ENCODE data around the gene PRSS8. TPM values are rescaled to one million over a fixed set of nuclear protein-coding genes. Genes with fewer than 3 reads are reported as not detected.

The PRSS8 gene
- total and polyA plus RNA-seq, 8 donors: 32.5 to 89.3 (median 63.9) TPM

DNA sequence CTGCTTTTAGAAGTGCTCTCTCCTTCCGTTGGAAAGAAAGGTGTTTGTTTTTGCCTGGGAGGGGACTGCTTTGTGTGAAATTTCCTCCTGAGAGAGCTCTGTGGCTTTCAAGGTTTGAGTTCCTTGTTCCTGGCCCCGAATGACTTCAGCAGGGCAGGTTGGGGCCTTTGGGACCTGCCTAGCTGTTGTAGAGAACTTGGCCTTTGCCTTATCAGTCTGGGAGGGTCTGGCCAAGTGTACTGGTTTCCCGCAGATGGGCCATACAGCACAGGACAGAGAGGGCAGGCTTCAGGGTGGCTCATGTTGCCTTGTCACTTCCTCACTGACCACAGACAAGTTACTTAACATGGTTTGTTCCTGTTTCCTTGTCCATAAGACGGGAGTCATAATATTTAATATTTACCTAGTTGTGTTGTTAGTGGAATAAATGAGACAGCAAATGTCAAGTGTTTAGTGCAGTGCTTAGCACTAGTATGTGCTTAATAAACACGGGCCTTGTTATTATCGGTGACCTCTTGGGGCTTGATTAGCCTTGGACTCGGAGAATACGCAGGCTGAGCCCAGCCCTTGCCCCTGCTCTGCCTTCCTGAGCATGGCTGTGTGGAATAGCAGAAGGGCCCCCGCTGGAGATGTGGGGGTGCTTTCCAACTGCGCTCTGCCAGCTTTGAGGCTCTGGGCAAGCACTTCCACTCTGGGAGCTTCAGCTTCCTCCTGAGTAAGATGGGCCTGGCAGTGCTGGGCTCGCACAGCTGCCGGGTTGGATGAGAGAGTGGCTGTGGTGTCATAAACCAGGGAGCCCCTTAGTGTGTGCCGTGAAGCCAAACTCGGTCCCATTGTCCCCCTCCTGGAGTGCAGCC is 6.6 kb downstream of the PRSS8 start:
- intact Hi-C loops (cut with DNase I): no loop called here
- Histone ChIP-seq H3K27ac (peak overlapping the region; percentile 67 to 96 (median 90)), H3K4me1 (peaks cover 49 to 59% (median 56%) of the 10 kb centered on the region in 3 donors), H3K36me3 (peaks cover 0 to 11% (median 6%) of the 10 kb centered on the region in 3 donors), H3K27me3 (no peaks in the 10 kb centered on the region), H3K4me3 (no peak overlapping the region), H3K9me3 (no peaks in the 10 kb centered on the region)
- TF ChIP-seq, protein P1, sequence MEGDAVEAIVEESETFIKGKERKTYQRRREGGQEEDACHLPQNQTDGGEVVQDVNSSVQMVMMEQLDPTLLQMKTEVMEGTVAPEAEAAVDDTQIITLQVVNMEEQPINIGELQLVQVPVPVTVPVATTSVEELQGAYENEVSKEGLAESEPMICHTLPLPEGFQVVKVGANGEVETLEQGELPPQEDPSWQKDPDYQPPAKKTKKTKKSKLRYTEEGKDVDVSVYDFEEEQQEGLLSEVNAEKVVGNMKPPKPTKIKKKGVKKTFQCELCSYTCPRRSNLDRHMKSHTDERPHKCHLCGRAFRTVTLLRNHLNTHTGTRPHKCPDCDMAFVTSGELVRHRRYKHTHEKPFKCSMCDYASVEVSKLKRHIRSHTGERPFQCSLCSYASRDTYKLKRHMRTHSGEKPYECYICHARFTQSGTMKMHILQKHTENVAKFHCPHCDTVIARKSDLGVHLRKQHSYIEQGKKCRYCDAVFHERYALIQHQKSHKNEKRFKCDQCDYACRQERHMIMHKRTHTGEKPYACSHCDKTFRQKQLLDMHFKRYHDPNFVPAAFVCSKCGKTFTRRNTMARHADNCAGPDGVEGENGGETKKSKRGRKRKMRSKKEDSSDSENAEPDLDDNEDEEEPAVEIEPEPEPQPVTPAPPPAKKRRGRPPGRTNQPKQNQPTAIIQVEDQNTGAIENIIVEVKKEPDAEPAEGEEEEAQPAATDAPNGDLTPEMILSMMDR (IDR thresholded peaks at IDR 0.05): no peak
- DNase-seq: peak in 5 of 6 donors; percentile 57 to 77 (median 68)
- no peak for FAIRE-seq
- ATAC-seq: peak; percentile 14 to 64 (median 46)
- 34 to 35% methylated on average over 14 of the region's 14 CpGs for WGBS, 2 donors

- H3K4me3 ChIP-seq: no peak overlapping the region
- ATAC-seq (no peak), FAIRE-seq (no peak), DNase-seq (peak in 2 of 6 donors; percentile 6 to 27)
- peaks cover 0 to 8% (median 0%) of the 10 kb centered on the region in 3 donors for H3K36me3 ChIP-seq
- 92 to 93% methylated on average over 13 of the region's 13 CpGs for WGBS, 2 donors
- intact Hi-C loops (cut with DNase I): no loop called here
- no peaks in the 10 kb centered on the region for H3K27me3 ChIP-seq
- H3K27ac ChIP-seq: peak overlapping the region; percentile 16 to 96 (median 90)
- TF ChIP-seq, protein P1 (IDR thresholded peaks at IDR 0.05): no peak
- peaks cover 45 to 50% (median 47%) of the 10 kb centered on the region in 3 donors for H3K4me1 ChIP-seq
- no peaks in the 10 kb centered on the region for H3K9me3 ChIP-seq
Observed at GRCh38 chr16:31127182-31127581, 8.3 kb downstream of the PRSS8 start.

GRCh38 chr16:31125844-31126243 is 9.7 kb downstream of the PRSS8 start:
- intact Hi-C loops (cut with DNase I): no loop called here
- TF ChIP-seq, protein P1 (IDR thresholded peaks at IDR 0.05): no peak
- 96% methylated on average over 3 of the region's 3 CpGs for WGBS, 2 donors
- peaks cover 32 to 39% (median 35%) of the 10 kb centered on the region in 3 donors for H3K4me1 ChIP-seq
- ATAC-seq (no peak), FAIRE-seq (no peak), DNase-seq (no peak)
- H3K27me3 ChIP-seq: no peaks in the 10 kb centered on the region
- no peaks in the 10 kb centered on the region for H3K9me3 ChIP-seq
- no peak overlapping the region for H3K27ac ChIP-seq
- no peak overlapping the region for H3K4me3 ChIP-seq
- H3K36me3 ChIP-seq: peaks cover 0 to 16% (median 0%) of the 10 kb centered on the region in 3 donors

DNA sequence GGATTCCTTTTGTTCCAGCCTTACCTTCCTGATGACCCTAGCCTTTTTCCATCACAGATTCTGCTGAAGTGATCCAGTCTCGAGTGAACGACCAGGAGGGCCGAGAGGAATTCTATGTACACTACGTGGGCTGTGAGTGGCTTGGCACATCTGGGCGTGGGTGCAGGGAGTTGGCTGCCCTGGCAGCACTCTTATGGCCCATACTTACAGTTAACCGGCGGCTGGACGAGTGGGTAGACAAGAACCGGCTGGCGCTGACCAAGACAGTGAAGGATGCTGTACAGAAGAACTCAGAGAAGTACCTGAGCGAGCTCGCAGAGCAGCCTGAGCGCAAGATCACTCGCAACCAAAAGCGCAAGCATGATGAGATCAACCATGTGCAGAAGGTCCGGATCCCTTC is 15.4 kb downstream of the PRSS8 start:
- ATAC-seq (no peak), DNase-seq (peak in 3 of 6 donors; percentile 18 to 65 (median 24)), FAIRE-seq (no peak)
- Histone ChIP-seq H3K36me3 (peaks cover 0 to 26% (median 11%) of the 10 kb centered on the region in 3 donors), H3K27me3 (no peaks in the 10 kb centered on the region), H3K4me3 (no peak overlapping the region), H3K27ac (no peak overlapping the region), H3K9me3 (no peaks in the 10 kb centered on the region), H3K4me1 (peaks cover 11 to 15% (median 15%) of the 10 kb centered on the region in 3 donors)
- intact Hi-C loops (cut with DNase I): no loop called here
- WGBS, 2 donors: 89 to 96% methylated on average over 16 of the region's 16 CpGs
- TF ChIP-seq, protein P1 (IDR thresholded peaks at IDR 0.05): no peak
